NCI-H128 (cell line): ENCODE measurements around the gene SLC10A1.
A peak's percentile ranks its signal among the peaks of the same experiment; 100 is the strongest.
"Not testable (repeated sequence)": the region's sequence is repeated elsewhere in the genome, so short reads cannot be mapped to it uniquely, and the experiment has no call there.

Experiments
- DNase-seq: peaks from one replicate; lab custom pipeline; 2025; ENCODE audit not compliant: unreplicated experiment; lab: John Stamatoyannopoulos, UW

Gene SLC10A1

GRCh38 chr14:69796797-69797500, at the start of gene SLC10A1:
TSS of gene SLC10A1 (minus strand) at chr14:69797241. CDS start at chr14:69797155, 86 bp downstream.
- DNase-seq, result no peak

GRCh38 chr14:69845787-69846186, 48.7 kb upstream of the SLC10A1 start:
- no peak for DNase-seq

- DNase-seq, result no peak
Measured at GRCh38 chr14:69845050-69845581, 48.1 kb upstream of the SLC10A1 start.

- DNase-seq, result no peak
Measured at GRCh38 chr14:69844171-69844570, 47.1 kb upstream of the SLC10A1 start.

- DNase-seq, result no peak
Measured at GRCh38 chr14:69842686-69843420, 45.8 kb upstream of the SLC10A1 start.

- no peak for DNase-seq
Measured at GRCh38 chr14:69841656-69842055, 44.6 kb upstream of the SLC10A1 start.

GRCh38 chr14:69839661-69840060, 42.6 kb upstream of the SLC10A1 start:
- DNase-seq, result no peak

- DNase-seq, result no peak
Measured at GRCh38 chr14:69838881-69839416, 41.9 kb upstream of the SLC10A1 start.

GRCh38 chr14:69828879-69829278, 31.8 kb upstream of the SLC10A1 start:
- DNase-seq, result no peak

GRCh38 chr14:69828354-69828753, 31.3 kb upstream of the SLC10A1 start:
- no peak for DNase-seq

- DNase-seq, result no peak
Measured at GRCh38 chr14:69827560-69827959, 30.5 kb upstream of the SLC10A1 start.

GRCh38 chr14:69822456-69822855, 25.4 kb upstream of the SLC10A1 start:
- no peak for DNase-seq

GRCh38 chr14:69820991-69821390, 23.9 kb upstream of the SLC10A1 start:
- no peak for DNase-seq

- no peak for DNase-seq
Measured at GRCh38 chr14:69819607-69820006, 22.6 kb upstream of the SLC10A1 start.

- peak; percentile 77 for DNase-seq
Measured at GRCh38 chr14:69818758-69819191, 21.7 kb upstream of the SLC10A1 start.

GRCh38 chr14:69816216-69816615, 19.2 kb upstream of the SLC10A1 start:
- no peak for DNase-seq

GRCh38 chr14:69815556-69815955, 18.5 kb upstream of the SLC10A1 start:
- no peak for DNase-seq

GRCh38 chr14:69814397-69814796, 17.4 kb upstream of the SLC10A1 start:
- no peak for DNase-seq

GRCh38 chr14:69813346-69813745, 16.3 kb upstream of the SLC10A1 start:
- not testable (repeated sequence) for DNase-seq

GRCh38 chr14:69812711-69813110, 15.7 kb upstream of the SLC10A1 start:
- DNase-seq, result no peak

GRCh38 chr14:69811868-69812252, 14.8 kb upstream of the SLC10A1 start:
- DNase-seq, result no peak
